Measurements from ENCODE around the gene SNRNP70. TPM values are rescaled to one million over a fixed set of nuclear protein-coding genes. Genes with fewer than 3 reads are reported as not detected.
"Not testable (repeated sequence)": the region's sequence is repeated elsewhere in the genome, so short reads cannot be mapped to it uniquely, and the experiment has no call there.

SNRNP70 gene
- total RNA-seq, 4 donors from 2014 or later: 55.6 to 305 (median 107) TPM

GRCh38 chr19:49140951-49141350 is 55.7 kb downstream of the SNRNP70 start:
- in situ Hi-C loops (cut with MboI; ENCODE audit: low sequenced_read_pairs in 4 of 4) (no loop called here), intact Hi-C loops (cut with DNase I; ENCODE audit: low total_unique reads) (no loop called here)
- ATAC-seq: no peak
- H3K4me3 ChIP-seq: no peak overlapping the region
- no peak for TF ChIP-seq CTCF (IDR thresholded peaks at IDR 0.05 in 4 of 5, conservative IDR thresholded peaks at IDR 0.05 in 1 of 5)
- no peak for TF ChIP-seq POLR2A (IDR thresholded peaks at IDR 0.05)
- no peak for DNase-seq
- H3K27me3 ChIP-seq: no peaks in the 10 kb centered on the region
- H3K27ac ChIP-seq: no peak overlapping the region
- H3K4me1 ChIP-seq: peaks cover 11 to 34% of the 10 kb centered on the region in 2 donors
- H3K36me3 ChIP-seq: no peaks in the 10 kb centered on the region
- no peaks in the 10 kb centered on the region for H3K9me3 ChIP-seq

GRCh38 chr19:49141352-49141751 is 56.1 kb downstream of the SNRNP70 start:
- Histone ChIP-seq H3K27me3 (no peaks in the 10 kb centered on the region), H3K9me3 (no peaks in the 10 kb centered on the region), H3K4me1 (peaks cover 15 to 37% of the 10 kb centered on the region in 2 donors), H3K27ac (no peak overlapping the region), H3K36me3 (no peaks in the 10 kb centered on the region), H3K4me3 (no peak overlapping the region)
- no peak for ATAC-seq
- DNase-seq: no peak
- in situ Hi-C loops (cut with MboI; ENCODE audit: low sequenced_read_pairs in 4 of 4) (no loop called here), intact Hi-C loops (cut with DNase I; ENCODE audit: low total_unique reads) (no loop called here)
- no peak for TF ChIP-seq POLR2A (IDR thresholded peaks at IDR 0.05)
- no peak for TF ChIP-seq CTCF (IDR thresholded peaks at IDR 0.05 in 4 of 5, conservative IDR thresholded peaks at IDR 0.05 in 1 of 5)

- ATAC-seq (peak; percentile 94 to 98), DNase-seq (peak; percentile 91 to 92)
- TF ChIP-seq CTCF (IDR thresholded peaks at IDR 0.05 in 4 of 5, conservative IDR thresholded peaks at IDR 0.05 in 1 of 5): no peak
- peak; percentile 35 to 57 for TF ChIP-seq POLR2A (IDR thresholded peaks at IDR 0.05)
- Histone ChIP-seq H3K4me3 (peak overlapping the region; percentile 58 to 67 (median 62)), H3K27me3 (no peaks in the 10 kb centered on the region), H3K27ac (peak overlapping the region; percentile 48 to 67 (median 56)), H3K9me3 (no peaks in the 10 kb centered on the region), H3K4me1 (peaks cover 15 to 25% of the 10 kb centered on the region in 2 donors), H3K36me3 (no peaks in the 10 kb centered on the region)
- in situ Hi-C loops (cut with MboI; ENCODE audit: low sequenced_read_pairs in 4 of 4): no loop called here
- intact Hi-C loops (cut with DNase I; ENCODE audit: low total_unique reads): loop anchor here (2.0 kb wide), 1 partner anchor 14 kb away; no protein-coding TSS in a partner anchor
These were observed 57.6 kb downstream of the SNRNP70 start for GRCh38 chr19:49142866-49143335.

- ATAC-seq (peak; percentile 22 to 34), DNase-seq (peak; percentile 45 to 76)
- intact Hi-C loops (cut with DNase I; ENCODE audit: low total_unique reads) (loop anchor here (1.0 kb wide), 1 partner anchor 47 kb away; no protein-coding TSS in a partner anchor), in situ Hi-C loops (cut with MboI; ENCODE audit: low sequenced_read_pairs in 4 of 4) (loop anchor here in 2 of 4 donors (5.0 kb wide), 1 partner anchor 48 kb away; no protein-coding TSS in a partner anchor)
- Histone ChIP-seq H3K9me3 (no peaks in the 10 kb centered on the region), H3K4me3 (peak overlapping the region in 3 of 4 donors; percentile 25 to 45 (median 31)), H3K4me1 (peaks cover 19 to 44% of the 10 kb centered on the region in 2 donors), H3K27me3 (no peaks in the 10 kb centered on the region), H3K27ac (peak overlapping the region in 1 of 4 donors; percentile 4), H3K36me3 (no peaks in the 10 kb centered on the region)
- no peak for TF ChIP-seq POLR2A (IDR thresholded peaks at IDR 0.05)
- peak in 4 of 5 experiments; percentile 87 to 95 (median 91) for TF ChIP-seq CTCF (IDR thresholded peaks at IDR 0.05 in 4 of 5, conservative IDR thresholded peaks at IDR 0.05 in 1 of 5)
These were observed 60.5 kb downstream of the SNRNP70 start for GRCh38 chr19:49145573-49146407.

- intact Hi-C loops (cut with DNase I; ENCODE audit: low total_unique reads) (loop anchor here (1.0 kb wide), 1 partner anchor 48 kb away; no protein-coding TSS in a partner anchor), in situ Hi-C loops (cut with MboI; ENCODE audit: low sequenced_read_pairs in 4 of 4) (loop anchor here in 2 of 4 donors (5.0 kb wide), 1 partner anchor 49 kb away; no protein-coding TSS in a partner anchor)
- ATAC-seq, DNase-seq, H3K36me3 ChIP-seq, H3K9me3 ChIP-seq, H3K4me3 ChIP-seq, H3K27me3 ChIP-seq: not testable (repeated sequence)
- peak overlapping the region in 1 of 4 donors; percentile 4 for H3K27ac ChIP-seq
- peaks cover 24 to 50% of the 10 kb centered on the region in 2 donors for H3K4me1 ChIP-seq
These were observed 61.1 kb downstream of the SNRNP70 start for GRCh38 chr19:49146408-49146770.

Measured in gastrocnemius medialis (tissue), 4 donors.